PC-3 (cell line): Measurements from ENCODE around the gene LIM2. TPM values are rescaled to one million over a fixed set of nuclear protein-coding genes. Genes with fewer than 3 reads are reported as not detected.

ENCODE experiments used
- ATAC-seq: fragments of 200-7000 bp; cut with Tn5 transposase; 2 replicates; pipeline ENCODE4 v1.9.1; 2020; ENCODE audit warnings: mild to moderate bottlenecking, moderate library complexity
- BruUV-seq: library from RNA; stranded (reverse); fragments of 400-500 nt; replicated peaks from 2 replicates; lab custom pipeline; 2021; lab: Mats Ljungman, UMichigan
- CTCF ChIA-PET: fragments of 300-600 bp; sonication (Branson Sonifier 250); formaldehyde crosslinking; loops from one replicate; lab custom pipeline; 2022; ENCODE audit warnings: antibody characterized with exemption; lab: Charles Lee
- POLR2A ChIA-PET: fragments of 300-600 bp; sonication (Branson Sonifier 250); formaldehyde crosslinking; loops from one replicate; lab custom pipeline; 2022; ENCODE audit warnings: antibody characterized with exemption; ENCODE audit not compliant: unreplicated experiment; lab: Charles Lee
- DNase-seq: peaks from one replicate; pipeline ENCODE4 v3.0.0-alpha.2; 2015
- H2AFZ ChIP-seq: fragments of 300-600 bp; sonication (generic); 2 replicates; pipeline ENCODE4 v1.6.0; 2016; ENCODE audit warnings: antibody characterized with exemption, low read length
- H3F3A ChIP-seq: fragments of 300-600 bp; sonication (generic); one replicate; pipeline ENCODE4 v1.6.0; 2017; ENCODE audit warnings: antibody characterized with exemption, low read length, control low read depth, mild to moderate bottlenecking; ENCODE audit not compliant: unreplicated experiment
- H3K27ac ChIP-seq: fragments of 300-600 bp; sonication (generic); 2 replicates; pipeline ENCODE4 v1.5.1; 2016; ENCODE audit warnings: mild to moderate bottlenecking, low read length
- H3K27me3 ChIP-seq: fragments of 300-600 bp; sonication (generic); 2 replicates; pipeline ENCODE4 v1.6.1; 2016; ENCODE audit warnings: low read length, mixed read lengths
- H3K36me3 ChIP-seq: fragments of 300-600 bp; sonication (generic); 2 replicates; pipeline ENCODE4 v1.6.1; 2016; ENCODE audit warnings: low read depth, mixed run types, low read length, mixed read lengths
- H3K4me1 ChIP-seq: fragments of 300-600 bp; sonication (generic); 2 replicates; pipeline ENCODE4 v1.5.1; 2016; ENCODE audit warnings: low read length; ENCODE audit not compliant: insufficient read depth
- H3K4me2 ChIP-seq: fragments of 300-600 bp; sonication (generic); 2 replicates; pipeline ENCODE4 v1.6.0; 2016; ENCODE audit warnings: low read length
- H3K4me3 ChIP-seq: fragments of 300-600 bp; sonication (generic); 2 replicates; pipeline ENCODE4 v1.5.1; 2016; ENCODE audit warnings: mild to moderate bottlenecking, low read length, mixed read lengths
- H3K79me2 ChIP-seq: fragments of 300-600 bp; sonication (generic); 2 replicates; pipeline ENCODE4 v1.6.1; 2017; ENCODE audit warnings: low read length, mixed read lengths
- H3K9ac ChIP-seq: fragments of 300-600 bp; sonication (generic); 2 replicates; pipeline ENCODE4 v1.6.0; 2016; ENCODE audit warnings: mild to moderate bottlenecking, low read length
- H3K9me2 ChIP-seq: fragments of 300-600 bp; sonication (generic); replicated peaks from 2 replicates; pipeline ENCODE4 v1.6.1; 2016; ENCODE audit warnings: mixed run types, low read length, mixed read lengths
- H3K9me3 ChIP-seq: fragments of 300-600 bp; sonication (generic); 2 replicates; pipeline ENCODE4 v1.6.1; 2016; ENCODE audit warnings: low read length, mixed read lengths
- H4K20me1 ChIP-seq: fragments of 300-600 bp; sonication (generic); 2 replicates; pipeline ENCODE4 v1.6.1; 2016; ENCODE audit warnings: low read length, mixed read lengths
- EZH2 ChIP-seq: fragments of 300-600 bp; sonication (generic); IDR thresholded peaks from one replicate; pipeline ENCODE4 v1.6.1; 2017; ENCODE audit warnings: antibody characterized with exemption, mild to moderate bottlenecking, low read length; ENCODE audit not compliant: unreplicated experiment
- EZH2phosphoT487 ChIP-seq: fragments of 300-600 bp; sonication (generic); IDR thresholded peaks from 2 replicates; pipeline ENCODE4 v1.6.1; 2018; ENCODE audit warnings: mild to moderate bottlenecking, antibody characterized with exemption, low read length, borderline replicate concordance
- intact Hi-C: fragments of 100-400 bp; cut with micrococcal nuclease; formaldehyde crosslinking; loops from 2 replicates; pipeline ENCODE4 v1.9.0; 2023
- total RNA-seq: library from RNA; depleted of rRNA; stranded (reverse); fragments of >200 nt; gene quantifications from 2 replicates; pipeline ENCODE4 v1.2.3, GENCODE V29; 2014
- TF ChIP-seq, protein P1 (sequence below): fragments of 300-600 bp; sonication (generic); conservative IDR thresholded peaks from 2 replicates; pipeline ENCODE4 v1.5.1; 2017; ENCODE audit warnings: antibody characterized with exemption, low read depth, mild to moderate bottlenecking, low read length

LIM2 gene
- total RNA-seq, 1 experiment from 2014 or later, result not detected

DNA sequence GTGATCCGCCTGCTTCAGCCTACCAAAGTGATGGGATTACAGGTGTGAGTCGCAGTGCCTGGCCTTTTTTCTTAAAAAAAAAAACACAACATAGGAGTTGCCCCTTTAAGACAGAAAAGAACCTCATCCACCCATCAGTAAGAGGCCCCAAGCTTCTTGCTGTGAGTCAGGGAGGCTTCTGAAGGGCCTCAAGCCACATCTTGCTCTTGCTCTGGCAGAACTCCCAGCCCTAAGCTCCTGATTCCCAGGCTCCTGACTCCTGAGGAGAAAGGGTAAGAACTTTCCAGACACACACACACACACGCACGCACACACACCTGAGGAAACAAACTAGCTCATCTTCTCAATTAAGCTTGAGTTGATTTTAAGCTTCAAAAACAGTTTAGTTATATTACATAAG lies 28.5 kb downstream of the LIM2 start:
- Histone ChIP-seq H3F3A (peaks cover under 1% of the 10 kb centered on the region), H3K36me3 (no peaks in the 10 kb centered on the region), H3K4me3 (no peak overlapping the region), H3K27me3 (no peaks in the 10 kb centered on the region), H3K9me2 (no peaks in the 10 kb centered on the region), H3K9me3 (no peaks in the 10 kb centered on the region), H3K9ac (no peak overlapping the region), H3K27ac (peak overlapping the region; percentile 55), H3K4me2 (no peak overlapping the region), H2AFZ (no peak overlapping the region), H4K20me1 (no peaks in the 10 kb centered on the region), H3K79me2 (peaks cover 48% of the 10 kb centered on the region), H3K4me1 (peaks cover 42% of the 10 kb centered on the region)
- TF ChIP-seq EZH2, result no peak
- TF ChIP-seq EZH2phosphoT487, result no peak
- TF ChIP-seq, protein P1, sequence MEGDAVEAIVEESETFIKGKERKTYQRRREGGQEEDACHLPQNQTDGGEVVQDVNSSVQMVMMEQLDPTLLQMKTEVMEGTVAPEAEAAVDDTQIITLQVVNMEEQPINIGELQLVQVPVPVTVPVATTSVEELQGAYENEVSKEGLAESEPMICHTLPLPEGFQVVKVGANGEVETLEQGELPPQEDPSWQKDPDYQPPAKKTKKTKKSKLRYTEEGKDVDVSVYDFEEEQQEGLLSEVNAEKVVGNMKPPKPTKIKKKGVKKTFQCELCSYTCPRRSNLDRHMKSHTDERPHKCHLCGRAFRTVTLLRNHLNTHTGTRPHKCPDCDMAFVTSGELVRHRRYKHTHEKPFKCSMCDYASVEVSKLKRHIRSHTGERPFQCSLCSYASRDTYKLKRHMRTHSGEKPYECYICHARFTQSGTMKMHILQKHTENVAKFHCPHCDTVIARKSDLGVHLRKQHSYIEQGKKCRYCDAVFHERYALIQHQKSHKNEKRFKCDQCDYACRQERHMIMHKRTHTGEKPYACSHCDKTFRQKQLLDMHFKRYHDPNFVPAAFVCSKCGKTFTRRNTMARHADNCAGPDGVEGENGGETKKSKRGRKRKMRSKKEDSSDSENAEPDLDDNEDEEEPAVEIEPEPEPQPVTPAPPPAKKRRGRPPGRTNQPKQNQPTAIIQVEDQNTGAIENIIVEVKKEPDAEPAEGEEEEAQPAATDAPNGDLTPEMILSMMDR, result no peak
- POLR2A ChIA-PET, result interaction anchor here (1.1 to 1.7 kb wide), 2 partner anchors 8 to 20 kb away, joined by 3 to 16 read pairs; no protein-coding TSS in a partner anchor
- DNase-seq (peak; percentile 70), ATAC-seq (peak; percentile 5; the same call in 1 of the 2 replicates)
- CTCF ChIA-PET, result interaction anchor here (1.2 to 1.3 kb wide), 2 partner anchors 20 to 302 kb away, joined by 4 to 12 read pairs; no protein-coding TSS in a partner anchor
- intact Hi-C loops, result no loop called here
- BruUV-seq, result no TSS peak

DNA sequence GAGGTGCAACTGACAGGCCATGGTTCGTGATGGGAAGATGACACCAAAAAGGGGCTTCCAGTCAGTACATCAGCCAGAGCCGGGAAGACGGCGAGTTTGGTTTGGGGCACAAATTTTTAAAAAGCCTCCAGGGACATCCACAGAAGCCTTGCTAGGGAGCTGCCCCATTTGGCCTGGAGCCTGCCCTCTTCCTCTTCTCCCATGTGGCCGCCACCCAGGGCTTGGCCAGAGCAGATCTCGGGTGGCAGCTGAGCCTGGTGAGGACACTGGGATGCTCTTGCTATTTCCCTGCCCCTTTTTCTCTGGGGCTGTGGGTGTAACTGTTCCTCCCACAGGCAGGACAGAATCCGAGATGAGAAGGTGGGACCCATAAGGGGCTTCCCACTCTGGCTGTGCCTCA lies 29.8 kb downstream of the LIM2 start:
- TF ChIP-seq EZH2, result no peak
- TF ChIP-seq EZH2phosphoT487, result no peak
- TF ChIP-seq, protein P1, result no peak
- Histone ChIP-seq H3K27ac (no peak overlapping the region), H3K4me1 (peaks cover 30% of the 10 kb centered on the region), H4K20me1 (no peaks in the 10 kb centered on the region), H3K4me3 (no peak overlapping the region), H3F3A (no peaks in the 10 kb centered on the region), H3K9ac (no peak overlapping the region), H3K4me2 (no peak overlapping the region), H3K9me3 (no peaks in the 10 kb centered on the region), H3K27me3 (no peaks in the 10 kb centered on the region), H3K36me3 (peaks cover 2% of the 10 kb centered on the region; the same call in 1 of the 2 replicates), H3K9me2 (no peaks in the 10 kb centered on the region), H3K79me2 (peaks cover 37% of the 10 kb centered on the region), H2AFZ (no peak overlapping the region)
- intact Hi-C loops, result no loop called here
- ChIA-PET CTCF (no interaction called here), POLR2A (interaction anchor here (0.7 kb wide), 1 partner anchor 20 kb away, joined by 16 read pairs; no protein-coding TSS in a partner anchor)
- DNase-seq, result no peak
- no TSS peak for BruUV-seq
- no peak for ATAC-seq

DNA sequence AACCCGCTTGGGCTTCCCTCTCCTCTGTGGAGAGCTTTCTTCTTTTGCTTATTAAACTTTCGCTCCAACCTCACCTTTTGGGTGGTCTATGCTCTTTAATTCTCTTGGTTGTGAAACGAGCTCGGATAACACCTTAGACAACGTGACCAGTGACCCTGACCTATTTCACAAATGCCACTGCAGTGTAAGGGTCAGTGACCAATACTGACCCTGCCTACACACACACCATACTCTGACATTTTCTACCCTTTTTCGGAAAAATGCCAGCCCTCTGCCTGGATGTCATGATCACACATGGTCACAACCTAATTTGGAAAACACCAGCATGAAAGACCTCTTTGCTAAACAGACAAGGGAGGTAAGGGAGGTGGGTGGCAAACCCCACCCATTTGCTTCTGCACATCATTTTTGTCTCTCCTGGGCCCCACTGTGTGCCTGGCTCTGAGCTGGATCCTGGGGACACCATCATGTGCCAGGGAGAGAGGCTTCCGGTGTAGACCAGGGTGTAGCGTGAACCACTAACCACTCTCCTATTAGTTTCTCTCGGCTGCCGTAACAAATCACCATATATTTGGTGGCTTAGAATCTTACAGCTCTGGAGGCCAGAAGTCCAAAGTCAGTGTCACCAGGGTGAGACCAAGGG lies 31.5 kb downstream of the LIM2 start:
- peaks cover 20% of the 10 kb centered on the region for H3K79me2 ChIP-seq
- no peaks in the 10 kb centered on the region for H3K9me3 ChIP-seq
- H4K20me1 ChIP-seq, result no peaks in the 10 kb centered on the region
- H3K4me3 ChIP-seq, result no peak overlapping the region
- intact Hi-C loops, result no loop called here
- no peak overlapping the region for H3K27ac ChIP-seq
- ChIA-PET POLR2A (no interaction called here), CTCF (no interaction called here)
- BruUV-seq, result no TSS peak
- no peaks in the 10 kb centered on the region for H3F3A ChIP-seq
- H3K4me1 ChIP-seq, result peaks cover 18% of the 10 kb centered on the region
- no peak overlapping the region for H3K4me2 ChIP-seq
- H3K9me2 ChIP-seq, result no peaks in the 10 kb centered on the region
- no peaks in the 10 kb centered on the region for H3K27me3 ChIP-seq
- H3K36me3 ChIP-seq, result peaks cover 12% of the 10 kb centered on the region
- ATAC-seq (no peak), DNase-seq (no peak)
- no peak for TF ChIP-seq EZH2phosphoT487
- no peak for TF ChIP-seq EZH2
- TF ChIP-seq, protein P1, result no peak
- no peak overlapping the region for H2AFZ ChIP-seq
- no peak overlapping the region for H3K9ac ChIP-seq
